CD14-positive monocyte (primary cell): Measurements from ENCODE around the gene PAM. TPM values are rescaled to one million over a fixed set of nuclear protein-coding genes. Genes with fewer than 3 reads are reported as not detected.

Experiments used
- DNase-seq, 3 donors: peaks; one replicate each; pipeline ENCODE4 v3.0.0-alpha.2; 2011 to 2022
- H2AFZ ChIP-seq: 2 replicates; pipeline ENCODE4 v1.6.0; 2012; ENCODE audit warnings: mild to moderate bottlenecking, low read depth, low read length, inconsistent platforms; ENCODE audit not compliant: insufficient read depth, poor library complexity, severe bottlenecking
- H3K27ac ChIP-seq, 2 donors: 1 replicate in 1 of 2; 2 replicates in 1 of 2; pipeline ENCODE4 v1.5.1; 2012 to 2013; ENCODE audit warnings: low read length in 2 of 2, control low read depth in 1 of 2, inconsistent platforms in 1 of 2, low read depth in 1 of 2, mild to moderate bottlenecking in 1 of 2
- H3K27me3 ChIP-seq, 2 donors: one replicate each; pipeline versions ENCODE4 v1.6.0 to v1.6.1; 2011 to 2013; ENCODE audit warnings: low read length in 2 of 2; ENCODE audit not compliant: control insufficient read depth in 2 of 2, insufficient read depth in 2 of 2
- H3K36me3 ChIP-seq, 2 donors: replicated peaks in 1 of 2; 1 replicate in 1 of 2; 2 replicates in 1 of 2; pipeline versions ENCODE4 v1.5.1 to v1.6.1; 2012 to 2013; ENCODE audit warnings: low read length in 2 of 2, control low read depth in 1 of 2, inconsistent platforms in 1 of 2, mild to moderate bottlenecking in 1 of 2; ENCODE audit not compliant: insufficient read depth in 2 of 2, control insufficient read depth in 1 of 2
- H3K4me1 ChIP-seq, 2 donors: 1 replicate in 1 of 2; 2 replicates in 1 of 2; pipeline versions ENCODE4 v1.5.1 to v1.6.1; 2012 to 2013; ENCODE audit warnings: low read length in 2 of 2, control low read depth in 1 of 2, inconsistent platforms in 1 of 2, mild to moderate bottlenecking in 1 of 2, moderate library complexity in 1 of 2; ENCODE audit not compliant: insufficient read depth in 2 of 2, control insufficient read depth in 1 of 2
- H3K4me2 ChIP-seq: replicated peaks from 2 replicates; pipeline ENCODE3; 2012; ENCODE audit warnings: low read length, moderate library complexity, mild to moderate bottlenecking; ENCODE audit not compliant: poor library complexity, severe bottlenecking; ENCODE audit errors: extremely low read depth
- H3K4me3 ChIP-seq, 3 experiments: fragments of 200-600 bp in 1 of 3; sonication (generic) in 1 of 3; replicated peaks in 1 of 3; 1 replicate in 2 of 3; 2 replicates in 1 of 3; pipeline ENCODE4 v1.5.1; 2011 to 2013; ENCODE audit warnings: low read length in 3 of 3, mild to moderate bottlenecking in 3 of 3, control low read depth in 2 of 3, low read depth in 2 of 3, inconsistent platforms in 1 of 3, moderate library complexity in 1 of 3
- H3K79me2 ChIP-seq: 2 replicates; pipeline ENCODE4 v1.6.0; 2012; ENCODE audit warnings: mild to moderate bottlenecking, control low read depth, inconsistent platforms, low read length, moderate library complexity; ENCODE audit not compliant: insufficient read depth
- H3K9ac ChIP-seq: 2 replicates; pipeline ENCODE4 v1.6.0; 2017; ENCODE audit warnings: low read length, mild to moderate bottlenecking; ENCODE audit not compliant: insufficient read depth, poor library complexity, severe bottlenecking
- H3K9me3 ChIP-seq, 2 donors: replicated peaks in 1 of 2; 1 replicate in 1 of 2; 2 replicates in 1 of 2; pipeline versions ENCODE4 v1.5.1 to v1.6.1; 2012 to 2013; ENCODE audit warnings: low read length in 2 of 2, control low read depth in 1 of 2; ENCODE audit not compliant: control insufficient read depth in 1 of 2, insufficient read depth in 1 of 2
- H4K20me1 ChIP-seq: 2 replicates; pipeline ENCODE4 v1.6.0; 2012; ENCODE audit warnings: mild to moderate bottlenecking, low read length, control low read depth, moderate library complexity; ENCODE audit not compliant: insufficient read depth
- H3K27ac Mint-ChIP-seq, 7 donors: one replicate each; pipeline ENCODE4 v1.8.0; 2020; ENCODE audit warnings: mild to moderate bottlenecking in 7 of 7, mixed read lengths in 7 of 7, moderate library complexity in 6 of 7, inconsistent platforms in 2 of 7
- H3K27me3 Mint-ChIP-seq, 3 donors: one replicate each; pipeline ENCODE4 v1.8.0; 2021 to 2022; ENCODE audit warnings: low read depth in 3 of 3, mild to moderate bottlenecking in 3 of 3, mixed read lengths in 3 of 3, moderate library complexity in 3 of 3, inconsistent platforms in 1 of 3
- H3K36me3 Mint-ChIP-seq, 2 donors: one replicate each; pipeline ENCODE4 v1.8.0; 2020; ENCODE audit warnings: mixed read lengths in 2 of 2, inconsistent platforms in 1 of 2, mild to moderate bottlenecking in 1 of 2
- H3K4me1 Mint-ChIP-seq: one replicate; pipeline ENCODE4 v1.8.0; 2020; ENCODE audit warnings: mild to moderate bottlenecking, mixed read lengths
- H3K4me3 Mint-ChIP-seq, 2 donors: one replicate each; pipeline ENCODE4 v1.8.0; 2020; ENCODE audit warnings: mild to moderate bottlenecking in 2 of 2, mixed read lengths in 2 of 2, moderate library complexity in 1 of 2
- H3K9me3 Mint-ChIP-seq, 7 donors: one replicate each; pipeline ENCODE4 v1.8.0; 2020 to 2022; ENCODE audit warnings: mixed read lengths in 7 of 7, mild to moderate bottlenecking in 6 of 7, moderate library complexity in 6 of 7, inconsistent platforms in 2 of 7
- WGBS: methylation state at CpG from one replicate; pipeline ENCODE4 v1.1.5; 2013; ENCODE audit warnings: missing lambda C conversion rate; ENCODE audit not compliant: insufficient coverage; 5-methylcytosine and 5-hydroxymethylcytosine counted together
- intact Hi-C, 2 donors: fragments of 100-400 bp; cut with micrococcal nuclease; formaldehyde crosslinking; loops; one replicate each; pipeline versions ENCODE4 v1.15.0 to v1.15.1; 2023
- polyA plus RNA-seq, 3 donors: library from polyadenylated mRNA; depleted of rRNA in 1 of 3; unstranded in 2 of 3; stranded (reverse) in 1 of 3; fragments of 300-500 nt in 2 of 3; fragments of >200 nt in 1 of 3; fragmentation: Illumina TruSeq in 2 of 3; gene quantifications; 1 replicate in 2 of 3; 2 replicates in 1 of 3; pipeline ENCODE4 v1.2.3, GENCODE V29; 2012 to 2021
- TF ChIP-seq, protein P1 (sequence below): fragments of 200-600 bp; IDR thresholded peaks from one replicate; pipeline ENCODE4 v1.8.0; 2022; ENCODE audit warnings: antibody characterized with exemption, mild to moderate bottlenecking

Gene PAM
- polyA plus RNA-seq, 3 donors, result 11.8 to 27.4 (median 12.8) TPM

DNA sequence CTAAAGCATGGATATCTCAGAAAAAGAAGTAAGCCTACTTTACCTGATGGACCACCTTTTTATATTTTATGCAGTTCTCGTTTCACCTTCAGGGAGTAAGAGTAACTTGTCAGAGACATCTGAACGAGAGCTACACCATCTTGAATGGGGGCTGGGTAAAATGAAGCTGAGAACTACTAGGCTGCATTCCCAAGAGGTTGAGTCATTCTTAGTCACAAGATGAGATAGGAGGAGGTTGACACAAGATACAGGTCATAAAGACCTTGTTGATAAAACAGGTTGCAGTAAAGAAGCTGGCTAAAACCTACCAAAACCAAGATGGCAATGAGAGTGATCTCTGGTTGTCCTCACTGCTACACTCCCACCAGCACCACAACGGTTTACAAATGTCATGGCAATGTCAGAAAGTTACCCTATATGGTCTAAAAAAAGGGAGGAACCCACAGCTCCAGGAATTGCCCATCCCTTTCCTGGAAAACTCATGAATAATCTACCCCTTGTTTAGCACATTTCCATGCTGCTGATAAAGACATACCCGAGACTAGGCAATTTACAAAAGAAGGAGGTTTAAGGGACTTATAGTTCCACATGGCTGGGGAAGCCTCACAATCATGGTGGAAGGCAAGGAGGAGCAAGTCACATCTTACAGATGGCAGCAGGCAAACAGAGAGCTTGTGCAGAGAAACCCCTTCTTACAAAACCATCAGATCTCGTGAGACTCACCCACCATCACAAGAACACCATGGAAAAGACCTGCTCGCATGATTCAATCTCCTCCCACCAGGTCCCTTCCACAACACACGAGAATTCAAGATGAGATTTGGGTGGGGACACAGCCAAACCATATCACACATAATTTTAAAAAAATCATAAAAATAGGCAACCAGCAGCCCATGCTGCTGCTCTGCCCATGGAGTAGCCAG, 302.4 kb downstream of the PAM start:
- Mint-ChIP-seq H3K4me1 (no peaks in the 10 kb centered on the region), H3K27me3 (peaks cover 0 to 2% (median 0%) of the 10 kb centered on the region in 3 donors), H3K27ac (no peak overlapping the region), H3K9me3 (peaks cover 2 to 12% (median 5%) of the 10 kb centered on the region in 7 donors), H3K36me3 (no peaks in the 10 kb centered on the region), H3K4me3 (no peak overlapping the region)
- DNase-seq, result no peak
- Histone ChIP-seq H4K20me1 (no peaks in the 10 kb centered on the region), H3K36me3 (no peaks in the 10 kb centered on the region), H2AFZ (no peak overlapping the region), H3K27me3 (no peaks in the 10 kb centered on the region), H3K4me2 (no peak overlapping the region), H3K9me3 (peaks cover 0 to 3% of the 10 kb centered on the region in 2 donors), H3K27ac (no peak overlapping the region), H3K4me1 (no peaks in the 10 kb centered on the region), H3K9ac (no peak overlapping the region), H3K4me3 (no peak overlapping the region), H3K79me2 (no peaks in the 10 kb centered on the region)
- TF ChIP-seq, protein P1, sequence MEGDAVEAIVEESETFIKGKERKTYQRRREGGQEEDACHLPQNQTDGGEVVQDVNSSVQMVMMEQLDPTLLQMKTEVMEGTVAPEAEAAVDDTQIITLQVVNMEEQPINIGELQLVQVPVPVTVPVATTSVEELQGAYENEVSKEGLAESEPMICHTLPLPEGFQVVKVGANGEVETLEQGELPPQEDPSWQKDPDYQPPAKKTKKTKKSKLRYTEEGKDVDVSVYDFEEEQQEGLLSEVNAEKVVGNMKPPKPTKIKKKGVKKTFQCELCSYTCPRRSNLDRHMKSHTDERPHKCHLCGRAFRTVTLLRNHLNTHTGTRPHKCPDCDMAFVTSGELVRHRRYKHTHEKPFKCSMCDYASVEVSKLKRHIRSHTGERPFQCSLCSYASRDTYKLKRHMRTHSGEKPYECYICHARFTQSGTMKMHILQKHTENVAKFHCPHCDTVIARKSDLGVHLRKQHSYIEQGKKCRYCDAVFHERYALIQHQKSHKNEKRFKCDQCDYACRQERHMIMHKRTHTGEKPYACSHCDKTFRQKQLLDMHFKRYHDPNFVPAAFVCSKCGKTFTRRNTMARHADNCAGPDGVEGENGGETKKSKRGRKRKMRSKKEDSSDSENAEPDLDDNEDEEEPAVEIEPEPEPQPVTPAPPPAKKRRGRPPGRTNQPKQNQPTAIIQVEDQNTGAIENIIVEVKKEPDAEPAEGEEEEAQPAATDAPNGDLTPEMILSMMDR, result no peak
- intact Hi-C loops, result no loop called here
- WGBS, result 84% methylated on average over 2 of the region's 7 CpGs

DNA sequence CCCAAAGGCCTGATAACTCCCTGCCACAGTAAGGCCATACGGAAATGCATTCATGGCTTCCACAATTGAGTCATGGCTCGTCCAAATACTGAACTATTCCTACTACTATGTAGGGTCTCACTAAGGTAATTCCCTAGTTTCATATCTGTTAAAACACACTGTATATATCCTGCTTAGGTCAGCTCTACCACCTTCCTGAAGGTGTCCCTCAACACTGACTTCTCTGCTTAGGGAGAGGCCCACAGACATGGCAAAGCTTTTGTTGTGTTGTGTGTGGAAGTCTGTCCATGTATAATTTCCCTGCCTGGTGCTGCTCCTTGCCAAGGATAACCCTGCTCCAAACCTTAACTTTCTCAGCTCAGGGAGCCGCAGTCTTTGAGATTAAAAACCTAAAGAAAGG, 304.4 kb downstream of the PAM start:
- no peak overlapping the region for H2AFZ ChIP-seq
- Mint-ChIP-seq H3K4me1 (no peaks in the 10 kb centered on the region), H3K27ac (peak overlapping the region in 1 of 7 donors; percentile 38), H3K36me3 (no peaks in the 10 kb centered on the region), H3K9me3 (peaks cover 2 to 12% (median 5%) of the 10 kb centered on the region in 7 donors), H3K27me3 (peaks cover 0 to 2% (median 0%) of the 10 kb centered on the region in 3 donors), H3K4me3 (no peak overlapping the region)
- WGBS, result 87% methylated on average over 2 of the region's 3 CpGs
- H3K4me2 ChIP-seq, result no peak overlapping the region
- no peak overlapping the region for H3K4me3 ChIP-seq
- TF ChIP-seq, protein P1, result no peak
- no peak overlapping the region for H3K9ac ChIP-seq
- H3K9me3 ChIP-seq, result peaks cover 0 to 3% of the 10 kb centered on the region in 2 donors
- H3K4me1 ChIP-seq, result no peaks in the 10 kb centered on the region
- no peak for DNase-seq
- H4K20me1 ChIP-seq, result no peaks in the 10 kb centered on the region
- no peaks in the 10 kb centered on the region for H3K79me2 ChIP-seq
- H3K27ac ChIP-seq, result no peak overlapping the region
- no peaks in the 10 kb centered on the region for H3K36me3 ChIP-seq
- intact Hi-C loops, result no loop called here
- H3K27me3 ChIP-seq, result no peaks in the 10 kb centered on the region
